LNCAP (cell line): Measurements from ENCODE around the gene CLEC2L.

Source experiments
- CTCF ChIP-seq: fragments of 450-650 bp; IDR thresholded peaks from 2 replicates; pipeline ENCODE4 v1.5.1; 2017; ENCODE audit warnings: mild to moderate bottlenecking

Gene CLEC2L

GRCh38 chr7:139500770-139501138 is 22.7 kb upstream of the CLEC2L start:
- TF ChIP-seq CTCF, result no peak

- TF ChIP-seq CTCF, result no peak
These were observed 21.3 kb upstream of the CLEC2L start for GRCh38 chr7:139502226-139502625.

DNA sequence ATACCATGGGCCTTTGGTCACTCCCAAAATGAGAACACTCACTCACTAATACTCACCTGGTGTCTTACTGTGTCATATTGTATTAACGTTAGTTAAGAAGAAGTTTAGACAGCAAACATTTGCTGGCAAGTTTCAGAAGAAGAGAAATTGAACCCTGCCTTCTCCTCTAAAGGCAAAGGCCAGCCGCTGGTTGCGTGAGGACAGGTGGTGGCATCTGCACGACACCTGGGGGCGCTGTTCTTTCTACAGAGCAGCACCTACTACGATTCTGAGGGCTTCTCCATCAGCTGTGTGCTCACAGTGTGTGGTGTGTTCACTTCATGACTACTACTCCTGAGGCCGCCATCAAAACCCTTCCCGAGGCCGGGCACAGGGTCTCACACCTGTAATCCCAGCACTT is 17.9 kb upstream of the CLEC2L start:
- peak; percentile 27; the same call in 1 of the 2 replicates for TF ChIP-seq CTCF

DNA sequence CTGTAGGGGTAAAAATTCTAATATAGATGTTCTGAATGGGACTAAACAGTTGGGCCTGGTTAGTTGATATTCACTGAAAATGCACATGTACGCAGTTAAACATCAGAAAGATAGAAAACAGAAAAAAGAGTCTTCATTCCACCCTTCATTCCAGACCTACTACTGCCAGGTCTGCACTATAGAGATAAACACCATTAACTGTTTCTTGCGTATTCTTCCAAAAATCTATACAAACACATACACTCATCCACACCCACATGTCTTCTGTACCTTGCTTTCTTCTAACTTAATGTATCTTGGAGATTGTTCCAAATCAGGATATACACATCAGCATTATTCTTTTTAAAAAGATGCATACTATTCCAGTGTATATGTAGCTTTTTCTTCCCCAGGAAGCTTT is 13.9 kb upstream of the CLEC2L start:
- no peak for TF ChIP-seq CTCF

DNA sequence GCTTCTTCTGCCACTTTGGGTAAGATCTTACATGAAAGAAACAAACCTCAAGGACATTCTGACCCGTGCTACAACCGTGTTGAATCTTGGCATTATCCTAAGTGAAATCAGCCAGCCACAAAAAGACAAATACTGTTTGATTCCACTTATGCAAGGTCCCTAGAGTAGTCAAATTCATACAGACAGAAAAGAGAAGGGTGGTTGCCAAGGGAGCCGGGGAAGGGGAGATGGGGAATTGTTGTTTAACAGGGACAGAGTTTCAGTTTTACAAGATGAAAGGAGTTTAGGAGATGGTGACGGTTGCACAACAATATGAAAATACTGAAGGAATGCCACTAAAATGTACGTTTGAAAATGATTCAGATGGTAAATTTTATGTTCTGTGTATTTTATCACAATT is 12.2 kb upstream of the CLEC2L start:
- no peak for TF ChIP-seq CTCF

DNA sequence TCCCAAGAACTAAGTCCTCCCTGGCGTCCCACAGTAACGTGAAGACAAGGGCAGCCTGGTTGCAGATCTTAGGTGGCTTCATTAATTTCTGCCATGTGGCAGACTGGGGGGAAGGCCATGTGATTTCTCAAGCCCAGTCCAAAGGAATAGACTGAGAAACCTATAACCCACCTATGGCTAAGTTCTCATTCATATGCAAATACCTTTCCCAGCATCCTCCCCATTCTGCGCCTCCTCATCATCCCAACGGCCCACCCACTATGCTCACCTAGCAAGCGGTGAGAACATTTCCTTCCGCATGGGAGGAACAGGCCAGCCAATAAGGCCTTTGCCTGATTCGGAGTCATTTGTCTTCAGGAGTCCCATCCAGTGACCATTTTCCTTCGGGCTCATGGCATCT is 8.2 kb upstream of the CLEC2L start:
- no peak for TF ChIP-seq CTCF

DNA sequence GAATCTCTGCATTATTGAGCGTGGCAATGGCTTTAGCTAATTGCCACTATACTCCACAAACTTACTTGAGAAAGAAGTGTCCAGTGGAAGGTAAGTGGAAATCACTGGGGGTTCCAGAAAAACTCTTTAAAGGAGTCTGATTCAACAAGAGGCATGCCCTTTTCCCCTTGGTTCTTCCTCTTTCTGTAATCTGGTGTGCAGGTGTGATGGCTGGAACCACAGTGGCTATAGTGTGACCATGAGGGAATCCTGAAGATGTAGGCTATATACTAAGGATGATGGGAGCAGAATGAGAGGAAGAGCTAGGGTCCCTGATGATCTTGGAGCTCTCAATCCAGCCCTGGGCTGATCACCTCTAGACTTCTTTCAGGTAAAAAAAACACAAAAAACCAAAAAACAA is 2.0 kb upstream of the CLEC2L start:
- no peak for TF ChIP-seq CTCF

DNA sequence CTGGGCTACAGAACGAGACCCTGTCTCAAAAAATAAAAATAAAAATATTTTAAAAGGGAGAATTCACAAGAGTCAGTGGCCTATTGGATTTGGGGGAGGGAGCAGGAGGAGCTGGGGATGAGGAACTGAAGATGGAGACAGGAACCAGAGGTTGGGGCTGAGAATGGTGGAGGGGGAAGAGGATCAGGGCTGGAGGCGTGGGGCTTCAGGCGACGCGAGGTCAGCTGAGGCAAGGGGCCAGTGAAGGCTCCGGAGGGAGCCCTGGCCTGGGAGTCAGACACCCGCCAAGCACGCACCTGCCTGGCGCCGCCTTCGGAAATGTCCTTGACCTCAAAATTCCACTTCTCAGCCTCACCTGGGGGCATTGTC is 671 bp upstream of the CLEC2L start:
- no peak for TF ChIP-seq CTCF
